Ascending aorta (tissue), 2 donors: ENCODE data around the gene RANGAP1. TPM values are rescaled to one million over a fixed set of nuclear protein-coding genes. Genes with fewer than 3 reads are reported as not detected.

Experiments used
- DNase-seq, 2 donors: peaks; one replicate each; pipeline ENCODE4 v3.0.0-alpha.2; 2019; ENCODE audit warnings: low spot score in 2 of 2
- H3K27ac ChIP-seq, 2 donors: fragments of 200-600 bp; sonication (generic); one replicate each; pipeline ENCODE4 v1.5.1; 2016 to 2017; ENCODE audit warnings: mild to moderate bottlenecking in 1 of 2
- H3K27me3 ChIP-seq: fragments of 200-600 bp; sonication (generic); one replicate; pipeline ENCODE4 v1.5.1; 2017
- H3K36me3 ChIP-seq, 2 donors: fragments of 200-600 bp; sonication (generic); one replicate each; pipeline ENCODE4 v1.5.1; 2016
- H3K4me1 ChIP-seq, 2 donors: fragments of 200-600 bp; sonication (generic); one replicate each; pipeline ENCODE4 v1.5.1; 2016 to 2017; ENCODE audit warnings: mild to moderate bottlenecking in 1 of 2
- H3K4me3 ChIP-seq, 2 donors: fragments of 200-600 bp; sonication (generic); one replicate each; pipeline ENCODE4 v1.5.1; 2016 to 2017; ENCODE audit warnings: mild to moderate bottlenecking in 1 of 2
- H3K9me3 ChIP-seq, 2 donors: fragments of 200-600 bp; sonication (generic); one replicate each; pipeline ENCODE4 v1.5.1; 2016
- intact Hi-C: fragments of 100-400 bp; cut with DNase I; formaldehyde crosslinking; loops from one replicate; pipeline ENCODE4 v1.15.1; 2023
- total RNA-seq: library from RNA; depleted of rRNA; stranded (reverse); fragments of >200 nt; gene quantifications from one replicate; pipeline ENCODE4 v1.1.0, GENCODE V29; 2016
- TF ChIP-seq, protein P1 (sequence below), 3 experiments: fragments of 200-600 bp in 2 of 3; fragments of 450-650 bp in 1 of 3; sonication (generic) in 2 of 3; IDR thresholded peaks; one replicate each; pipeline ENCODE4 v1.5.1; 2016 to 2019; ENCODE audit warnings: antibody characterized with exemption in 3 of 3, mild to moderate bottlenecking in 1 of 3, moderate library complexity in 1 of 3

Gene RANGAP1, protein sequence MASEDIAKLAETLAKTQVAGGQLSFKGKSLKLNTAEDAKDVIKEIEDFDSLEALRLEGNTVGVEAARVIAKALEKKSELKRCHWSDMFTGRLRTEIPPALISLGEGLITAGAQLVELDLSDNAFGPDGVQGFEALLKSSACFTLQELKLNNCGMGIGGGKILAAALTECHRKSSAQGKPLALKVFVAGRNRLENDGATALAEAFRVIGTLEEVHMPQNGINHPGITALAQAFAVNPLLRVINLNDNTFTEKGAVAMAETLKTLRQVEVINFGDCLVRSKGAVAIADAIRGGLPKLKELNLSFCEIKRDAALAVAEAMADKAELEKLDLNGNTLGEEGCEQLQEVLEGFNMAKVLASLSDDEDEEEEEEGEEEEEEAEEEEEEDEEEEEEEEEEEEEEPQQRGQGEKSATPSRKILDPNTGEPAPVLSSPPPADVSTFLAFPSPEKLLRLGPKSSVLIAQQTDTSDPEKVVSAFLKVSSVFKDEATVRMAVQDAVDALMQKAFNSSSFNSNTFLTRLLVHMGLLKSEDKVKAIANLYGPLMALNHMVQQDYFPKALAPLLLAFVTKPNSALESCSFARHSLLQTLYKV
- 49.8 TPM for total RNA-seq

DNA sequence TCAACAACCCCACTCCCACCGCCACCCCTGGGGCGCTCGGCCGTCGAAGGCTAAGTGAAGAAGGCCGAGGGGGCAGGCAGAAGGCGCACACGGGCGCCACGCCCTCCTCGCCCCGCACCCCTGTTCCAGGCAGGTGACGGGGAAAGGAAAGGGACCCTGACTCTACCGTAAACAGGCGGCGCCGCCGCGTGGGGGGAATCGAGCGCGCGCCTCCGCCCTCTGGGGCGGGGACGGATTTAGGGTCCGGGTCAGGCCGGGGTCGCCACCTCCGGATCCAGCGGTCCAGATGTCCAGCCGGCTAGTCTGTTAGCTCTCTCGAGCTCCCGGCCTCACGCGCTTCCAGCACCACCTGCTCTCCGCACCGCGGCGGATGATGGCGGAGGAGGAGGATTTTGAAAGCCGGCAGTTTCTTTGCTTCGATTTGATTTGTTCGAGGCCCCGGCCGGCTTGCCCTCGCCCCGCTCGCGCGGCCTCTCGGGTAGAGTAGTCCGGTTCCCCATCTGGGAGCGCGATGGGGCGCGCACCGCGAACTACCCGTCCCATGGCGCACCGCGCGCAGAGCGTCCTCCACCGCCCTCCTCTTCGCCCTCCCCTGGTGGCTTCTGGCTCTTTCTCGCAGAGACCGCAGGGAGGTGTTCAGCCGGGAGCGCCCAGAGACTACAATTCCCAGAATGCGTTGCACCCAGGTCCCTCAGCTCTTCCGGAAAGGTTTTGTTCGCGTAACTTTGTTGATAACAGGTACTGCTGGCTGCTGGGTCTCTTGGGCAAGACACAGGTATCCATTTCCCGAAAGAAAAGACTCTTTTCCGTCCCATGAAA lies at the start of gene RANGAP1:
Gene RANGAP1 (minus strand): TSS at position 368 of the 819 bp plus-strand sequence. CDS start 5,143 bp downstream, outside the sequence.
- Histone ChIP-seq H3K9me3 (no peaks in the 10 kb centered on the region), H3K4me1 (peaks cover 3 to 27% of the 10 kb centered on the region in 2 donors), H3K4me3 (peak within 1 kb of the TSS; percentile 69 to 99), H3K36me3 (peaks cover 0 to 2% of the 10 kb centered on the region in 2 donors), H3K27ac (peak within 1 kb of the TSS; percentile 77 to 78), H3K27me3 (no peaks in the 10 kb centered on the region)
- TF ChIP-seq, protein P1, sequence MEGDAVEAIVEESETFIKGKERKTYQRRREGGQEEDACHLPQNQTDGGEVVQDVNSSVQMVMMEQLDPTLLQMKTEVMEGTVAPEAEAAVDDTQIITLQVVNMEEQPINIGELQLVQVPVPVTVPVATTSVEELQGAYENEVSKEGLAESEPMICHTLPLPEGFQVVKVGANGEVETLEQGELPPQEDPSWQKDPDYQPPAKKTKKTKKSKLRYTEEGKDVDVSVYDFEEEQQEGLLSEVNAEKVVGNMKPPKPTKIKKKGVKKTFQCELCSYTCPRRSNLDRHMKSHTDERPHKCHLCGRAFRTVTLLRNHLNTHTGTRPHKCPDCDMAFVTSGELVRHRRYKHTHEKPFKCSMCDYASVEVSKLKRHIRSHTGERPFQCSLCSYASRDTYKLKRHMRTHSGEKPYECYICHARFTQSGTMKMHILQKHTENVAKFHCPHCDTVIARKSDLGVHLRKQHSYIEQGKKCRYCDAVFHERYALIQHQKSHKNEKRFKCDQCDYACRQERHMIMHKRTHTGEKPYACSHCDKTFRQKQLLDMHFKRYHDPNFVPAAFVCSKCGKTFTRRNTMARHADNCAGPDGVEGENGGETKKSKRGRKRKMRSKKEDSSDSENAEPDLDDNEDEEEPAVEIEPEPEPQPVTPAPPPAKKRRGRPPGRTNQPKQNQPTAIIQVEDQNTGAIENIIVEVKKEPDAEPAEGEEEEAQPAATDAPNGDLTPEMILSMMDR (IDR thresholded peaks at IDR 0.05): peak in 2 of 3 experiments; percentile 10
- intact Hi-C loops: loop anchor here (1.0 to 5.0 kb wide), 7 partner anchors 15 to 335 kb away; partner anchors contain the start of genes EP300, L3MBTL2, RBX1 and TEF
- DNase-seq: peak; percentile 93 to 99

DNA sequence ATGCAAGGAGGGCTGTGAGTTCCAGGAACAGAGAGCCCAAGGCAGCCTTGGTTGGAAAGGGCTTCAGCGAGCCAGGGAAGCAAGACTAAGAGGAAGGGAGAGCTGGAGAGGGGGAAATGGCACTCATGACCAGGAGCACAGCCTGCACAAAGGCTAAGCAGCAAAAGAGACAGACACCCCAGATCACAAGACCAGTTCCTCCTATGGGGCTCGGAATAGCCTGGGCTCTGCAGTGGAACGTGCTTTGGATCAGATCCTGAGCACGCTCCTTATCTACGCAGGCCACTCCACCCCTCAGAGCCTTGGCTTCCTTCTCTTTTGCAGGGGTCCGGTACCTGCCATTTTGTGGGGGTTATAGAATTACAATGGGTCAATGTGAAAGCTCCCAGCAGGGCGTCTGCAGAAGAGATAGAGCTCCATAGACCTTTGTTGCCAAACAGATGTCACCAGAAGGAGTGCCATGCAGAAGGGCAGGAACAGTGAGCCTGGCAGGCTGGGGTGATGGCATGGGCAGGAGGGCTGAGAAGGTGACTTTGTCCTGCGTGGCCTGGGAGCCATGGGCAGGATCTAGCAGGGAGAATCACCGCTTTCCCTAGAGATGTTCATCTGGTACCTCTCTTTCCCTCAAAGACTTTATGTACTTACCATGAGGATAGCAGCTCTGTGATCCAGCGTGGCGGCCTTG lies 49.1 kb upstream of the RANGAP1 start:
- Histone ChIP-seq H3K27ac (no peak overlapping the region), H3K27me3 (no peaks in the 10 kb centered on the region), H3K4me1 (no peaks in the 10 kb centered on the region), H3K9me3 (no peaks in the 10 kb centered on the region), H3K4me3 (no peak overlapping the region), H3K36me3 (peaks cover 65% of the 10 kb centered on the region in 2 donors)
- intact Hi-C loops: no loop called here
- no peak for DNase-seq
- TF ChIP-seq, protein P1 (IDR thresholded peaks at IDR 0.05): no peak

DNA sequence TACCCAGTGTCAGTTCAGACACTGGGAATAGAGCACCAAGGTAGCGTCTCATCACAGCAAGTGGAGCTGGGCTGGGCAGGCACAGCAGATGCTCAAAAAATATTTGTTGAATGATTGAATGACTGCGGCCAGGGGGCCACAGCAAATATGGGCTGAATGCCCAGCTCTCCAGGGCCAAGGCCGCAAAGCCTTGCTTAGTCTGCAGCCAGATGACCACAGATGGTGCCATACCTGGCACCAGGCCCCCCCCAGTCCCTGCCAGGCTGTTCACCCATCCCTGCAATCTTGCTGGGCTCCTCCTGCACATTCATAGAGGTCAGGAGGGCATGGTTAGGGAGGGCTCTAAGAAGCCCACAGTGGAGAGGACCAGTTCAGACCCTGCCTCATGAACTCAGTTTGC lies 48.2 kb upstream of the RANGAP1 start:
- no peaks in the 10 kb centered on the region for H3K4me1 ChIP-seq
- H3K27me3 ChIP-seq: no peaks in the 10 kb centered on the region
- no peak overlapping the region for H3K4me3 ChIP-seq
- H3K36me3 ChIP-seq: peaks cover 62 to 65% of the 10 kb centered on the region in 2 donors
- no peak for DNase-seq
- intact Hi-C loops: no loop called here
- TF ChIP-seq, protein P1 (IDR thresholded peaks at IDR 0.05): no peak
- no peak overlapping the region for H3K27ac ChIP-seq
- no peaks in the 10 kb centered on the region for H3K9me3 ChIP-seq

DNA sequence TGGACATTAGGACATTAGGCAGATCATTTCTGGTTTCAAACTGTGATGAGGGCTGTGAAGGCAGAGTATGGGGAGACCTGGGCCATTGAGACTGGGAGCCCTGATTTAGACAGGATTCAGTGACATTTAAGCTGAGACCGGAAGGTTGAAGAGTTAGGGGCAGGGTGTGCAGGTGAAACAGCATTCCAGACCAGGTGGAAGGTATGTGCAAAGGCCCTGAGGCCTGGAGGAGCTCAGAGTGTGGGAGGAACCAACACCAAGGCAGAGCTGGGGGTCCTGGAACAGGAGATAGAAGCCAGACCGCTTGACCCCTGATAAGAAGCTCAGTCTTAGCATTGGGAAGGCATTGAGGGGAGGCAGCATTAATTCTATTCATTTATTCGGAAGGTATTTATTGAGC lies 47.8 kb upstream of the RANGAP1 start:
- Histone ChIP-seq H3K27ac (no peak overlapping the region), H3K36me3 (peaks cover 58 to 61% of the 10 kb centered on the region in 2 donors), H3K27me3 (no peaks in the 10 kb centered on the region), H3K9me3 (no peaks in the 10 kb centered on the region), H3K4me3 (no peak overlapping the region), H3K4me1 (no peaks in the 10 kb centered on the region)
- DNase-seq: no peak
- TF ChIP-seq, protein P1 (IDR thresholded peaks at IDR 0.05): no peak
- intact Hi-C loops: no loop called here
